ENCODE measurements around the gene TPST1. TPM values are rescaled to one million over a fixed set of nuclear protein-coding genes. Genes with fewer than 3 reads are reported as not detected.
"Not testable (repeated sequence)": the region's sequence is repeated elsewhere in the genome, so short reads cannot be mapped to it uniquely, and the experiment has no call there.

Gene TPST1
- total RNA-seq, 1 donor from 2014 or later, result 5.7 TPM

GRCh38 chr7:66315192-66315591, 110.1 kb downstream of the TPST1 start:
- H3K36me3 ChIP-seq, result no peaks in the 10 kb centered on the region
- intact Hi-C loops (cut with micrococcal nuclease), result no loop called here
- no peak overlapping the region for H3K27ac ChIP-seq (replicated peaks)
- H3K4me1 ChIP-seq, result peaks cover 2% of the 10 kb centered on the region
- TF ChIP-seq CTCF (IDR thresholded peaks at IDR 0.05; ENCODE audit: borderline replicate concordance), result no peak
- no peak overlapping the region for H3K4me3 ChIP-seq
- H3K27me3 ChIP-seq (ENCODE audit: low read depth), result no peaks in the 10 kb centered on the region
- DNase-seq, result no peak
- no peaks in the 10 kb centered on the region for H3K9me3 ChIP-seq (replicated peaks)

- Histone ChIP-seq H3K36me3 (peaks cover 3% of the 10 kb centered on the region), H3K4me3 (no peak overlapping the region), H3K27me3 (ENCODE audit: low read depth) (no peaks in the 10 kb centered on the region), H3K4me1 (no peaks in the 10 kb centered on the region), H3K9me3 (replicated peaks) (peaks cover 8% of the 10 kb centered on the region), H3K27ac (replicated peaks) (no peak overlapping the region)
- intact Hi-C loops (cut with micrococcal nuclease), result no loop called here
- no peak for TF ChIP-seq CTCF (IDR thresholded peaks at IDR 0.05; ENCODE audit: borderline replicate concordance)
- no peak for DNase-seq
Observed at GRCh38 chr7:66319407-66319979, 114.4 kb downstream of the TPST1 start.

- Histone ChIP-seq H3K4me1 (peaks cover under 1% of the 10 kb centered on the region), H3K27me3 (ENCODE audit: low read depth) (no peaks in the 10 kb centered on the region), H3K4me3 (no peak overlapping the region), H3K27ac (replicated peaks) (no peak overlapping the region), H3K9me3 (replicated peaks) (peaks cover 8% of the 10 kb centered on the region), H3K36me3 (peaks cover 3% of the 10 kb centered on the region)
- no peak for DNase-seq
- TF ChIP-seq CTCF (IDR thresholded peaks at IDR 0.05; ENCODE audit: borderline replicate concordance), result no peak
- intact Hi-C loops (cut with micrococcal nuclease), result no loop called here
Observed at GRCh38 chr7:66321283-66321682, 116.1 kb downstream of the TPST1 start.

- no peak for TF ChIP-seq CTCF (IDR thresholded peaks at IDR 0.05; ENCODE audit: borderline replicate concordance)
- intact Hi-C loops (cut with micrococcal nuclease), result no loop called here
Observed at GRCh38 chr7:66323114-66323796, 118.1 kb downstream of the TPST1 start.

GRCh38 chr7:66324985-66325384, 119.9 kb downstream of the TPST1 start:
- H3K27me3 ChIP-seq (ENCODE audit: low read depth); H3K27ac ChIP-seq (replicated peaks); H3K9me3 ChIP-seq (replicated peaks); intact Hi-C loops (cut with micrococcal nuclease); H3K36me3 ChIP-seq; DNase-seq; H3K4me3 ChIP-seq; H3K4me1 ChIP-seq: not testable (repeated sequence)

More at GRCh38 chr7:66323114-66323796, 118.1 kb downstream of the TPST1 start:
- Histone ChIP-seq H3K4me1 (peaks cover 5% of the 10 kb centered on the region), H3K36me3 (peaks cover 3% of the 10 kb centered on the region), H3K27ac (replicated peaks) (no peak overlapping the region), H3K4me3 (no peak overlapping the region), H3K9me3 (replicated peaks) (peaks cover 8% of the 10 kb centered on the region), H3K27me3 (ENCODE audit: low read depth) (no peaks in the 10 kb centered on the region)
- DNase-seq, result no peak

- DNase-seq, result no peak
- no peak overlapping the region for H3K27ac ChIP-seq (replicated peaks)
- peaks cover 20% of the 10 kb centered on the region for H3K4me1 ChIP-seq
- H3K27me3 ChIP-seq (ENCODE audit: low read depth), result no peaks in the 10 kb centered on the region
- no peak overlapping the region for H3K4me3 ChIP-seq
- no peak for TF ChIP-seq CTCF (IDR thresholded peaks at IDR 0.05; ENCODE audit: borderline replicate concordance)
- H3K9me3 ChIP-seq (replicated peaks), result peaks cover under 1% of the 10 kb centered on the region
- no peaks in the 10 kb centered on the region for H3K36me3 ChIP-seq
- intact Hi-C loops (cut with micrococcal nuclease), result no loop called here
Observed at GRCh38 chr7:66326501-66327215, 121.5 kb downstream of the TPST1 start.
